Right kidney (tissue), 1 donor: ENCODE data around the gene PTPRO.

Source experiments
- DNase-seq: peaks from one replicate; pipeline ENCODE4 v3.0.0-alpha.2; 2016

Gene PTPRO

DNA sequence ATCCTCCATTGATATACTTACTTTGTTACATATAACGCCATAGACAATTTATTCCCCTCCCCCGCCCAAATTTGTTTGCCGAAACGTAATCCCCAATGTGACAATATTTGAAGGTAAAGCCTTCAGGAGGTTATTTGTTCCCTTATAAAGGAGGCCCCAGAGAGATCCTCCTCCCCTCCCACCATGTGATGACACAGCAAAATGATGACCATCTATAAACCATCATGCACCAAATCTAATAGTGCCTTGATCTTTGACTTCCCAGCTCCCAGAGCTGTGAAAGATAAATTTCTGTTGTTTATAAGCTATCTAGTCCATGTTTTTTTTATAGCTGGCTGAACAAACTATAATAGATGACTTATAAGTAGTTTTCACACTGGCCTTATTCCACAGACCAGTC lies 122.2 kb downstream of the PTPRO start:
- DNase-seq = no peak

DNA sequence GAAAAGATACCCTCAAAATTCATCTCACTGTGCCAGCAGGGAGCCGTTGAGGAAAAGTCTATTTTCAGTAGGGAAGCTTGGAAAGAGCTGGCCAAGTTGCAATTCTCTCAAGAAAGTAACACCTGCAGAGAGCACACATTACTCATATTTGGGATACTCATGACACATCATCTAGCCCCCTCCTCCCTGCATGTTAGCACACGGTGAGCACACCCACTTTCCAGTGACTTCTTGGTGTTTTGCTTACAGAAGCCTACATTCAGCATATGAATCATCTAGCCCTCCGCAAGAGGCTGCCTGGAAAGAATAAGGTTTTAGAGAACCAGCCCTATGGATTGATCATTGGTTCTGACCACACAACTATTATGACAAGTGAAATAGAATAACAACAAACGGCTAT lies 124.5 kb downstream of the PTPRO start:
- DNase-seq = no peak

DNA sequence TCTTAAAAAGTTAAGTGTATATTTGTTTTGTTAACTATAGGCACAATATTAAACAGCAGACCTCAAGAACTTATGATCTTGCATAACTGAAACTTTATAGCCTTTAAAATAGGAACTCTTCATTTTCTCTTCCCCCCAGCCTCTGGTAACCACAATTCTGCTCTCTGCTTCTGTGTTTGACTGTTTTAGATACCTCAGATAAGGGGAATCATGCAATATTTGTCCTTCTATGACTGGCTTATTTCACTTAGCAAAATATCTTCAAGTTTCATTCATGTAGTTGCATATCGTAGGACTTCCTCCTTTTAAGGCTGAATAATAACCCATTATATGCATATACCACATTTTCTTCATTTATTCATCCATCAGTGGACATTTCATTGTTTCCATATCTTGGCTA lies 131.3 kb downstream of the PTPRO start:
- no peak for DNase-seq

DNA sequence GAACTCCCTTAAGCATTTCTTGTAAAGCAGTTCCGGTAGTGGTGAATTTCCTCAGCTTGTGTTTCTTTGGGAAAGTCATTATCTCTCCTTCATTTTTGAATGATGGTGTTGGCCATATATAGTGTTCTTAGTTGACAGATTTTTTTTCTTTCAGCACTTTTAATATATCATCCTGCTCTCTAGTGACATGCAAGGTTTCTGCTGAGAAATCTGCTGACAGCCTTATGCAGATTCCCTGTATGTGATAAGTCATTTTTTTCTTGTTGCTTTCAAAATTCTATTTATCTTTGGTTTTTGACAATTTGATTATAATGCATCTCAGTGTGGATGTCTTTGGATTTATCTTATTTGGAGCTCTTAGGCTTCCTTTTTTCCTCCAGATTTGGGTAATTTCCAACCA lies 135.7 kb downstream of the PTPRO start:
- DNase-seq = no peak

DNA sequence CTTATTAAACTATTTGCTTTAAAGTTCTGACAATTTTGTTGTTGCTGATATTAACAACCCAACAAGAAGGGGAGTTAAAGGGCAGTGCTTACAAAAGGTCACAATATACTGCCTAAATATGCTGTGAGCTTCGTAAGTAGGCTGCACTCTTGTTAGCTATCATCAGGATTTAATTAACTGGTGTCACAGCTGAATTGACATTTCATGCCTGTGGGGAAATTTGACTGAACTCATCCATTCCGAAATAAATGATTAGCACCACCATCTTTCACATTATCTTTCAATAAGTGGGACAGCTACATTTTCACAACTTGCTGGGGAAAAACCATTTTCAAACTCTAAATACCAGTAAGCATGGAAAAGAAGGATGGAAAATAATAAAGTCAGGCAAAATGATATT lies 146.6 kb downstream of the PTPRO start:
- DNase-seq = no peak

DNA sequence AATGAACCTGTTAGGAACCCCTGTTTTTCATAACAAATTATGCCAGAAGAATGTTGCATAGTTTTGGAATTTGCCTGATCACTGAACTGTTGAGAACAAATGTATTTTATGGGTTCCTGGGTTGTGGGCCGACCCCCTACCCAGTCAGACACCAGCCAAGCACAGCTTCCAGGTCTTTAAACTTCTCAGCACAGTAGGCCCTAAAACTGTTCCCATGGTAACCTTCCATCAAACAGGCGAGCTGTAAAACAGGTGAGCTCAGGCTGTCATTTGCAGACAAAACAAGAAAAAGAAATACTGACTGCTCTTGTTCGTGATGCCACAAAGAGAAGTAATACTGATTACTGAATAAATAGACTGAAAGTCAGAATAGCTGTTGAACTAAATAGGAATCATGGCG lies 147.0 kb downstream of the PTPRO start:
- DNase-seq = no peak

DNA sequence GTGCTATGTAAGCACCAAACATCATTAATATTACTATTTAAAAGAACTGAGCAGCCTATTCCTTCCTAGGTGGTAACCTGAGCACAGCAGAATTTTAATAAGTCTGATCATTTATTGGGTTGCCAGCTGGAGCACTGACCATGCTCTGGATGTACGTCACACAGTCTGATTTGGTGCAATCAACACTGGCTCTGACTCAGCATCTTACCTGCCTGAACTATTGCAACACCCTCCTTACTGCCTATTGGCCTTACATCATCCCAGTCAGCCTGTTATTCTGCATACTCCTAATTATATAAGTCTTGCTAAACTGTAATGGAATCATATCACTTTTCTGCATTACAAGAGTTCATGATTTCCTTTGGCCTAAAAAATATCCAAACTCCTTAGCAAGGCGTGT lies 149.7 kb downstream of the PTPRO start:
- DNase-seq = no peak

DNA sequence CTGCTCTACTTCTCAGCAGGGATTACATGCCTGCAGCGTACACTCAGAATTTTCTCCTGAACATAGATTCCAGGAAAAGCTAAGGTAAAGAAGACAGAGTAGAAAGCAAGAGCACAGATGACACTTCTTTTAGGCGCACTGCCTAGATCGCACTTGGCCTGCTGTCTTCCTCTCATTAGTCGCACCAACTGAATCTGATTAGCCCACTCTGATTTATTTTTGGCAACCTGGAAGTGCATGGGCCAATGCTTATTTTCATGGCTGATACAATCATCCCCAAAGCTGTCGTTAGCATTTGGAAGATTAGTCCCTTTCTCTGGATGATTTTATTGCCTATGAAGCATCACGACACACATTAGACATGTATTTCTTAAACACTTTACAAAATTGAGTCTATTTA lies 152.5 kb downstream of the PTPRO start:
- DNase-seq = no peak

DNA sequence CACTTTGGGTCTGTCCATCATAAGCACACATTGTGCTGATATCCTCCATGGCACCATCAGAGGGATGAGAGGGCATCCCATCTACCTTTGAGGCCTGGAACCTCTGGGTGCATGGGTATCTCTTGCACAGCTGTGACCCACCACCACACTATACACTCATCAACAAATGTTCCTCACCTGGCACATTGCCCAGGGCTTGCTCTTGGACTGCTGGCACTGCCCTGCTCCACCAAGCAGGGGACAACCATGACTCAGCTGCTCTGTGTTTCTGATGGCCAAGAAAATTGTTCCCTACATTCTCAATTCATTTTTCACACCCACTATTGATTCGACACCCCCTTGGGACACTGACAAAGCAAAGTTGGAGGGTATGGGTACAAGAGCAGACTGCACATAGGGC lies 155.5 kb downstream of the PTPRO start:
- DNase-seq = no peak

DNA sequence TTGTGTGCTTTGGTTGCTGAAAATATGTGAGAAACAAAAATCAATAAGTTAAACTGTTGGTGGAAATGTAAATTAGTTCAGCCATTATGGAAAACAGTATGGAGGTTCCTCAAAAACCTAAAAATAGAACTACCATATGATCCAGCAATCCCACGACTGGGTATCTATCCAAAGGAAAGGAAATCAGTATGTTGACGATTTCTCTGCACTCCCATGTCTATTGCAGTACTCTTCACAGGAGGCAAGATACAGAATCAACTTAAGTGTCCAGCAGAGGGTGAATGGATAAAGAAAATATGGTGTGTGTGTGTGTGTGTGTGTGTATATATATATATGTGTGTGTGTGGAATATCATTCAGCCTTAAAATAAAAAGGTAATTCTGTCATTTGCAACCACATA lies 159.5 kb downstream of the PTPRO start:
- no peak for DNase-seq

DNA sequence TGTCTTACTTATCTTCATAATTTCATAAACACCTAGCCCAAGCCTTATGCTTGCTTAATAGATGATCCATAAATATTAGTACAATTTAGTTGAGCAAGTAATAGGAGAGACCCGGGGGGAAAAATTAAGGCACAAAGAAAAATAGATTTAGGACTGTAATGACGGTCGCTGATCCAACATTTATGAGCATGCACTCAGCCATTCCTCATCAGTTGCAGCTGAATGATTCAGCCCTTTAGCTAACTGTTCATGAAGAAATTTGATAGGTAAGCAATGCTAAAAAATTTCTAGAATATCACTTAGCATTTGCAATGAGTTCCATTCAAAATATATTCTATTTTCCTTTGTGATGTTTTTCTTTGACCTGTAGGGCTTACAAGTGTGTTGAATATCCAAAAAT lies 163.2 kb downstream of the PTPRO start:
- DNase-seq = no peak

DNA sequence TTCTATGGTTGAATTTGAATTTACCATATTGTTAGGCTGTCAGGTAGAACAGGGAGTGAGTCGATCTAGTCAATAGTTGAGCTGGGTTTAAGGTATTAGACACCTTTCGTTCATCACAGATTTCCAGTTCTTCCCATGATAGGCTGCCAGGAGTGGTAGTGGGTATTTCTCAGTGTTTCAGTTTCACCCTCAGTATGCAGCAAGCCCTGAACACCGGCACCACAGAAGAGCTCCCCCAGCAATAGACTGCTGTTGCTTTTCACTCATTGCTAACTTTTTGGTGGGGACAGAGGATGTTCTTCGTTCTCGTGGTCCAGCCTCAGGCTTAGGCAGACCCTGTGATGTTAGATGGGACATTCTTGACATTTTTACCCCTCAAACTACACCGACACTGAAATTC lies 164.6 kb downstream of the PTPRO start:
- no peak for DNase-seq

DNA sequence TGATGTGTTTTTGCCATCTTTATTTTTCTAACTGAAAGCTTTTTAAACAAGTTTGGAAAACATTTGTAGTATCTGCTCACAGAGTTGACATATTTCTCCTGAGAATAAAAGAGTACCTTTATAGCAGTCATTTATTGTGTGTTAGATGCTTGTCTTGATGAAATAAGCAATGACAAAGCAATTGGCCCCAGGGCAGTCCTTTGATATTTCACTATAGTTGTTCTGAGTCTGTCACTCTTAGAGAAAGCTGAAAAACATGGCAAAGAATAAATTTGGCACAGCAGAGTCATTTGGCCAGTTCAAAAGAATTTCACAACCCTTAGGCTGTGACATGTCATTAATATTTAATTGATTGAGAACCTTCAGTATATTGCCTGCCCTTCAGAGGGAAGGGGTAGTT lies 166.2 kb downstream of the PTPRO start:
- no peak for DNase-seq

DNA sequence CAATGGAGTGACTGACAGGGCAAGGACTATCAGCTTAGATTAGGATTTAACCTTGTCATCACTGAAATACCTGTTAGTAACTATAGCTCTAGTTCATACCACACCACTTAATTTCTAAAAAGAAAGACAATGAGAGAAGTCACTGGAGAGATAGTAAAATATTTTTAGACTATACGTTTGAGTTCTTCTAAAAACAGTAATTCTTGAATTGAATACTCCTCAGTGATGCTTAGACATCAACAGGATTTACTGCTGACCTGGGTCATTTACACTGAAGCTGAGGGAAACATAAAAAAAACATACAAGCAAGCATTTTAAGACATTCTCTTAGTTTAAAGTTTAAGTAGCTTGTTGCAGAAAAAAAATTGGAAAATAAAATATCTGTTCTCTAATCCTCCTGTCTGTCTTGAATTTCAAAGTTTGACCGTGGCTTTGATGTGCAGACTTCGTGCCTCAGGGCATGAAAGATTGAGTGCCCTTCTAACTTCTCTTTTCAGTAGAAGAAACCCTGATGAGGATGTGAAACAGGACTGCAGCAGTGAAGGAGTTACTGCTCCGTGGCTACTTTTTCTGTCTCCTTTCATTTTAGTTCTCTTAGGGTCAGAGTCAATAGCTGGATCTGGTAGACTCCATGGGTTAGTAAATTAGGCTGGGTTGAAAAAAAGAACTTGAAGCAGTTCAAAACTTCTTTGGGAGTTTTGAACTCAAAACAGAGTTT lies 172.2 kb downstream of the PTPRO start:
- no peak for DNase-seq

DNA sequence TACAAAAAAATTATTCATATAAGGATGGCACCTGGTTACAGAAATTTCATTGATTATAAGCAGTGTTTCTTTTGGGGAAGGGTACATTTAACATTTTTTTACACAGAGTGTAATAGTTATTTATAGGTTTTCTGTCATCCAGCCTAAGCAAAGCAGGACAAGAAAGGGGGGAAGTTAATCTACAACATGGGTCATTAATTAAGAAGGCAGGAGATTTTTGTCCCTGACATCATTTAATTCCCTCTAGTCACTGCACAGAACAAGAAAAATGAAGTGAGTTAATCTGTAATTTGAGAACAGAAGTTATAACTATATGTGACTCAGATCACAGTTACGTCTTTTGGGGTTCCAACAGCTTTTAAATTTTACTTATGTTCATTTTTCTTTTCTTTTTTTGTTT lies 173.4 kb downstream of the PTPRO start:
- no peak for DNase-seq

DNA sequence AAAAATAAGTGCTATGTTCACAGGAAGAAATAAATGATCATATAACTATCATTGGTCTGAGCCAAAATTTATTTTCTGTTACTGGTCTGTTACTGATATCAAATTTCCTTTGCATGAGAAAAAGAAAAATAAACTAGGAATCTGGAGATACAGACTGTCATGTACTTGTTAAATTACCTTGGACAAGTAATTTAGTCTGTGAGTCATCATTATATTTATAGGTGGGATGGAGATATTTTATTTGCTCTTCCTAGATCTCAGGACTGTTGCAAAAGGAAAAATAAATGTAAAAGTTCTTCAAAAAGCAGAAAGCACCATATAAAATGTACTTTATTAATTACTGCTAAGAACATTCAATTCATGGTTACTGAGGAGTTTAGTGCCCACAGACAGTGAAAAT lies 174.4 kb downstream of the PTPRO start:
- no peak for DNase-seq

DNA sequence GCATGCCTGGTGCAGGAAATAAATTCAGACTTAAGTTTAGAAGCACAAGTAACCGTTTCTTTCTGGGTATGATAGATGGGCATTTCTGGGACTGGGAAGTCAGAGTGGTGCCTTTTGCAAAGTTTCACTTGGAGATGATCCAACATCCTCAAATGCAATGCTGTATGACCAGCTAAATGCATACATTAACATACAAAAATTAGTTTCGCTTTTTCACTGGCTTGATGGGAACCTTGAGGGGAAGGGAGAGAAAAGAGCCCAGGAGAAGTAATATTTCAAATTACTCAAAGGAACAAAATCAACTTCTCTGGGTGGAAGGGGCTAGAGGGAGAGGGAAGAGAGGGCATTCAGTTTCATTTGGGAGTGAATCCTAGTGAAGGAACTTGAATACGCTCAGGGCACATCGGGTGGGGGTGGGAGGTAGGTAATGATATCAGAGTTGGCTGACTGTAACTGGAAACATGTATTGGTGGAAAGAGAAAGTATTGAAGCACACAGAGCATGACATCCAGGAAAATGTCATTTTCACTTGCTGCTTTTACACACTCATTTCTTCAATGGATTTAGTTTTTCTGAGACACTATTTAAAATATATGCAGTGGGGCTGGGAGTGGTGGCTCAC lies 175.5 kb downstream of the PTPRO start:
- DNase-seq = peak; percentile 27

DNA sequence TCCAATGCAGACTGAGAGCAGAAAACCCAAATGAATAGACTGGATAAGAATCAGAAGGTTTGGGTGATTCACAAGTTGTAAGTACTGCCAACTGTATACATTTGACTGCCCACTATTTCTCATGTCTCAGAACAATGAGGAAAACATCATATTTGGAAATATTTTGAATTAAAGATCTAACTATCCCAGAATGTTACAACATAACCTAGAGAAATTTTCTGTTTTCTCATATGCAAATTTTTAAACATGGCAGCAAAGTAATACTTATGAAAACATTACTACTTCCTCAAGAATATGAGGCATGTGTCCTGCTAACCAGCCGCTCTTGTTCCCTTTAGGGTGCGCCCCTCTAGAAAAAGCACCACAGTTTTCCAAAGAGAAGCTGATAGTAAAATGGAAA lies 179.9 kb downstream of the PTPRO start:
- DNase-seq = no peak

DNA sequence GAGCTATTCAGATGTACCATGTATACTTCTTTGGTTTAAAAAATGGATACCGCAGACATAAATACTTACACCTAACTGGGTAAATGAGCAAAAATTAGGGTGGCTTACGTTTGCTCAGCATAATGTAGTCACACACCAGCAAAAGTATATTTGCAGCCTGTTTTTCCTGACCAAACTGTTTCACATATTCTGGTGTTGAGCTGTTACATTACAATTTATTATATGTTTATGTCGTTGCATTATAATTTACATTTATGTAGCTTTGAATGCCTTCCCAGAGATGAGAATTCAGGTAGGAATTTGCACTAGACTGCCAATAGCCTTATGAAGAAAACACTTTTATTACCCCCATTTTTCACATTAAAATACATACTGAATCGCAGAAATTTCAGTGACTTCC lies 183.3 kb downstream of the PTPRO start:
- no peak for DNase-seq

DNA sequence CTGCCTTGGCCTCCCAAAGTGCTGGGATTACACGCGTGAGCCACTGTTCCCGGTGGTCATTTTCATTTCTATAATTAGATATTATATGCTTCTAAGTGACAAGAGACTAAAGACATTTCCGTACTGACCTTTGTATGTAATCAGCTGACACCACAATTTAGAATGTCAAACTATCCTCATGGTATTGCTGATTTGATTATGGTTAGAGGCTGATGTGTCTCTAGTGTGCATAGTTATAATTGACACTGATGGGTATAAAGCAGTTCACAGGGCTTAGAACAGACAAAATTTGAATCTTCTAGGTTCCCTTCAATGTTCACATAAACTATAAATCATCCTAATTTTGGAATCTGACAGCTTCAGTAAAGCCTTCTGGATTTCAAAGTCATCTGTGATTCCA lies 192.7 kb downstream of the PTPRO start:
- DNase-seq = no peak

DNA sequence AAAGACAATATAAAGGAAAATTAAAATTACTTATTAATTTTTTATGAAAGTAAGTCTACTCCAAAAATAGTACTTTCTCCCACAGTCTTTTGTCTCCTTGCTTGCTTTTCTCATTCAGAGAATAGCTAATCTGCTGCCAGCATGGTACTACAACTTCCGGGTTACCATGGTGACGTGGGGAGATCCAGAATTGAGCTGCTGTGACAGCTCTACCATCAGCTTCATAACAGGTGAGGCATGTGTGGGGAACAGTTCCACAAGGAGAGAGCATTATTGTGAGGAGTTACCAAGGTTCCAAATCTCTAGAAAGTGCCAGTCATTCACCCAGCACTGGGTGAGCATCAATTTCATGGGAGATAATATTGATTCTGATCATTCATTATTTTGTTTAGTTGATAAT lies 197.8 kb downstream of the PTPRO start:
- DNase-seq = no peak

DNA sequence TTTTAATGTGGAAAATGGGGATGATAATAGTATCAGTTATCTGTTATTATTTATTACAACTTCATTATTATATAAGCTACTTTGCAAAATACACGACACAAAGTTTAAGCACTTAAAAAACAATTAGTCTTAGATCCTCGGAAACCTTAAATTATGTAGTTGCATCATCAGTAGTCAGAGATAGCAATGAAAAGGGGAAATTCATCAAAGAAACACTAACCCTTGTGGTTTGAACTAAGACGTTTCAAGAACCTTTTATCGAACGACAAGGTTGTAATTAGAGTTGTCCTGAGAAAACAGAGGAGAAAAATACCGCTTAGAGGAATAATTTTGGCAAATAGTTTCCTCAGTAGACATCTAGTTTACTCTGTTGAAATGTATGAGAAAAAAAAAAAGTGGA lies 198.5 kb downstream of the PTPRO start:
- no peak for DNase-seq

DNA sequence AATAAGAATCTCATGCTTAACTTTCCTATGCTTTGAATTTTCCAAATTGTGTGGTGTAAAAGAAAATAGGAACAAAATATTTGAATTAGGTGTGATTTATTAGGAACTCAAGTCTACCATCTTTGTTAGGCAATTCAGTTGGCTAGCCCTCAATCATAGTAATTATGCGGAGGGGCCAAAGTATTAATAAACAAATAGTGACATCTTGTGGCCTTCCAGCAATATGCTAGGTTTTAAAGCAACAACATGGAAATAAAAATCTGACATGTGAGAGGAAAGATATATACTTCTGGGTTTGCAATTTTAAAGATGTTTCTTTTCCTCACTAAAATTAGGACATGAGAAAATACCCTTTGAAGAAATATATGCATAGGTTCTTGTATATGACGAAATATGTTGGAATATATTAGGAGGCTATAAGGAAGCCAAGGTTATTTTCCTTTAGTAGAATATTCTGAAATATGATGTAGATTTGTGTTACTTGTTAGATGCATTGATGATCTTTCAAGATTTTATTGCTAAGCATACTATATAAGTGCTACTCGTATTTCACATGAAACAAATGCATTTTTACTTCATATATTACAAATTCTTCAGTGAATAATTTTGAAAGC lies 200.4 kb downstream of the PTPRO start:
- no peak for DNase-seq

DNA sequence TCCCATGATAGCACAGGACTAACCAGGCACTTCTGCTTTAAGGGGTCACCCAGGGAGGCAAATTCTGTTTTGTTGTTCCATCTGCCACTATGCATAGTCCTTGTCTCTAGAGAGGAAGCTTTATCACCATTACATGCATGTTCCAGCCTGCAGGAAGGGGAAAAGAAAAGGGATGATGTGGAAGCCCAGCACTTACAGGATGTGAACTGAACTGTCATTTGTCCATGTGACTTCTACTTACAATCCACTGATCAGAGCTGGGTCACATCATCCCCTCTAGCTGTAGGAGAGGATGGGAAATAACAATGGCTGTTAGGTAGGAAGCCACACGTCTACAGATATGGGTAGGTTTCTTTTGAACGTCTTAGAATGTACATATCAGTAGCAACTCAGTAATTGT lies 203.1 kb downstream of the PTPRO start:
- DNase-seq = no peak
